Osteocyte (in vitro differentiated cells): Measurements from ENCODE around the gene AMOTL1. TPM values are rescaled to one million over a fixed set of nuclear protein-coding genes. Genes with fewer than 3 reads are reported as not detected.

ENCODE experiments used
- DNase-seq: peaks from one replicate; pipeline ENCODE4 v3.0.0; 2021; ENCODE audit warnings: mixed read lengths; ENCODE audit not compliant: unreplicated experiment; ENCODE audit errors: extremely low spot score
- H3K27ac Mint-ChIP-seq: one replicate; pipeline ENCODE4 v1.8.0; 2021; ENCODE audit warnings: mild to moderate bottlenecking, mixed read lengths; ENCODE audit not compliant: unreplicated experiment
- H3K27me3 Mint-ChIP-seq: one replicate; pipeline ENCODE4 v1.8.0; 2021; ENCODE audit warnings: mixed read lengths; ENCODE audit not compliant: unreplicated experiment
- H3K36me3 Mint-ChIP-seq: one replicate; pipeline ENCODE4 v1.8.0; 2021; ENCODE audit warnings: mixed read lengths; ENCODE audit not compliant: unreplicated experiment
- H3K4me1 Mint-ChIP-seq: one replicate; pipeline ENCODE4 v1.8.0; 2021; ENCODE audit warnings: mixed read lengths; ENCODE audit not compliant: unreplicated experiment
- H3K4me3 Mint-ChIP-seq: one replicate; pipeline ENCODE4 v1.8.0; 2021; ENCODE audit warnings: mild to moderate bottlenecking, moderate library complexity, mixed read lengths; ENCODE audit not compliant: unreplicated experiment
- H3K9me3 Mint-ChIP-seq: one replicate; pipeline ENCODE4 v1.8.0; 2021; ENCODE audit warnings: mixed read lengths; ENCODE audit not compliant: unreplicated experiment
- CTCF ChIP-seq: fragments of 200-600 bp; sonication (generic); IDR thresholded peaks from 2 replicates; pipeline ENCODE4 v1.5.0; 2021; ENCODE audit warnings: antibody characterized with exemption, mild to moderate bottlenecking, moderate library complexity
- total RNA-seq: library from RNA; stranded (reverse); gene quantifications from 2 replicates; pipeline ENCODE4 v1.2.1, GENCODE V29; 2021

AMOTL1 gene
- total RNA-seq, 1 donor from 2014 or later: 66.6 TPM

GRCh38 chr11:94768602-94769541, 716 bp downstream of the AMOTL1 start:
- DNase-seq: peak; percentile 85
- H3K9me3 Mint-ChIP-seq: no peaks in the 10 kb centered on the region

GRCh38 chr11:94769880-94770279, 1.7 kb downstream of the AMOTL1 start:
- Mint-ChIP-seq H3K27me3 (no peaks in the 10 kb centered on the region), H3K27ac (peak overlapping the region; percentile 95), H3K36me3 (peaks cover 6% of the 10 kb centered on the region), H3K4me3 (peak overlapping the region; percentile 91), H3K9me3 (no peaks in the 10 kb centered on the region), H3K4me1 (peaks cover 39% of the 10 kb centered on the region)
- DNase-seq: no peak
- no peak for TF ChIP-seq CTCF

More at GRCh38 chr11:94768602-94769541, 716 bp downstream of the AMOTL1 start:
- H3K4me1 Mint-ChIP-seq: peaks cover 34% of the 10 kb centered on the region
- peak overlapping the region; percentile 95 for H3K27ac Mint-ChIP-seq
- peaks cover 6% of the 10 kb centered on the region for H3K36me3 Mint-ChIP-seq
- H3K27me3 Mint-ChIP-seq: no peaks in the 10 kb centered on the region
- TF ChIP-seq CTCF: no peak
- peak overlapping the region; percentile 91 for H3K4me3 Mint-ChIP-seq

GRCh38 chr11:94770563-94771120, 2.5 kb downstream of the AMOTL1 start:
- peaks cover 6% of the 10 kb centered on the region for H3K36me3 Mint-ChIP-seq
- H3K9me3 Mint-ChIP-seq: no peaks in the 10 kb centered on the region
- no peaks in the 10 kb centered on the region for H3K27me3 Mint-ChIP-seq
- no peak for TF ChIP-seq CTCF
- no peak overlapping the region for H3K27ac Mint-ChIP-seq
- peak overlapping the region; percentile 91 for H3K4me3 Mint-ChIP-seq
- peaks cover 42% of the 10 kb centered on the region for H3K4me1 Mint-ChIP-seq
- no peak for DNase-seq

GRCh38 chr11:94771390-94771789, 3.2 kb downstream of the AMOTL1 start:
- no peak for DNase-seq
- H3K36me3 Mint-ChIP-seq: peaks cover 6% of the 10 kb centered on the region
- H3K27me3 Mint-ChIP-seq: no peaks in the 10 kb centered on the region
- no peaks in the 10 kb centered on the region for H3K9me3 Mint-ChIP-seq
- H3K4me3 Mint-ChIP-seq: peak overlapping the region; percentile 4
- no peak for TF ChIP-seq CTCF
- peak overlapping the region; percentile 48 for H3K27ac Mint-ChIP-seq
- H3K4me1 Mint-ChIP-seq: peaks cover 48% of the 10 kb centered on the region

GRCh38 chr11:94771951-94772350, 3.8 kb downstream of the AMOTL1 start:
- no peak overlapping the region for H3K27ac Mint-ChIP-seq
- no peak overlapping the region for H3K4me3 Mint-ChIP-seq
- no peaks in the 10 kb centered on the region for H3K9me3 Mint-ChIP-seq
- no peak for DNase-seq
- peaks cover 54% of the 10 kb centered on the region for H3K4me1 Mint-ChIP-seq
- peaks cover 6% of the 10 kb centered on the region for H3K36me3 Mint-ChIP-seq
- no peak for TF ChIP-seq CTCF
- H3K27me3 Mint-ChIP-seq: no peaks in the 10 kb centered on the region
